OCI-M2 (cell line): ENCODE results near the gene SMAGP.
"Not testable (repeated sequence)": the region's sequence is repeated elsewhere in the genome, so short reads cannot be mapped to it uniquely, and the experiment has no call there.

ENCODE experiments used
- DNase-seq: peaks from one replicate; lab custom pipeline; 2025; ENCODE audit not compliant: unreplicated experiment; lab: John Stamatoyannopoulos, UW

The SMAGP gene

DNA sequence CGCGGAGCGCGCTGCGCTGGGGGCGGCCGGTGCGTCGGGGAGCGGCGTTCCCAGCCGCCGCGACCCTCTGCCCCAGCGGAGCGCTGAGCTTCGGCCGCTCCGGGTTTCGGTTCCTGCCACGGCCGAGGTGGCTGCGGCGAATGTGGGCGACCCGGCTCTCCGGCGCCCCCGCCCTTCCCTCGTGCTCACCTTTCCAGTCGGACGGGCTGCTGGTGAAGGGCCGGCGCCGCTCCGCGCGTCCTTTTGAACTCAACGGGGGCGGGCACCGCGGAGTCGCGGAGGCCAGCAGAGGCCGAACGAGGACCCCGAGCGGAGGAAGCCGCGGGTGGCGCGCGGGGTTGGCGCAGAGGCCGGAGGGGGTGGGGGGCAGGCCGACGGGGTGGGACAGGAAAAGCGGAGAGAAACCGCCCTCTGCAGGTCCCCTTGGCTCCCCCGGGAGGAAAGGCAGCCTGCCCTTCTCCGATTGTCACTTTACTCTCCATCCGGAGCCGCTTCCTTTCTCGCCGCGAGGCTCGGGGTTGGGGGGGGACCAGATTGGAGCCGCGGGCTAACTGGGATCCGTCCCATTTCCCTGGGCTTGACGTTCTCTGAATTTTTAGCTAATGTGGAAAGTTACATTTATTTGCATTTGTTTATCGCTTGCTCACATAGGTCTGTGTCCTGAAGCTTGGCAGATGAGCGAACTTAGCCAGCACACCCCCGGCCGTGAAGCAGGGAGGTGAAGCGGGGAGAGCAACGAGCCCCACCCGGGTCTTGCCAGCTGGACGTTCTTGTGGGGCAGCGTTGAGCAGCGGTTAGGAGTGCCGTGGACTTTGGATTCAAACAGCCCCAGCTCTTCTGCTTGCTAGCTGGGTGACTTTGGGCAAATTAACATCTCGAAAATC, at the start of gene SMAGP:
Gene SMAGP (minus strand): TSS at position 349 of the 884 bp plus-strand sequence. CDS start 1,137 bp downstream, outside the sequence.
- no peak for DNase-seq

DNA sequence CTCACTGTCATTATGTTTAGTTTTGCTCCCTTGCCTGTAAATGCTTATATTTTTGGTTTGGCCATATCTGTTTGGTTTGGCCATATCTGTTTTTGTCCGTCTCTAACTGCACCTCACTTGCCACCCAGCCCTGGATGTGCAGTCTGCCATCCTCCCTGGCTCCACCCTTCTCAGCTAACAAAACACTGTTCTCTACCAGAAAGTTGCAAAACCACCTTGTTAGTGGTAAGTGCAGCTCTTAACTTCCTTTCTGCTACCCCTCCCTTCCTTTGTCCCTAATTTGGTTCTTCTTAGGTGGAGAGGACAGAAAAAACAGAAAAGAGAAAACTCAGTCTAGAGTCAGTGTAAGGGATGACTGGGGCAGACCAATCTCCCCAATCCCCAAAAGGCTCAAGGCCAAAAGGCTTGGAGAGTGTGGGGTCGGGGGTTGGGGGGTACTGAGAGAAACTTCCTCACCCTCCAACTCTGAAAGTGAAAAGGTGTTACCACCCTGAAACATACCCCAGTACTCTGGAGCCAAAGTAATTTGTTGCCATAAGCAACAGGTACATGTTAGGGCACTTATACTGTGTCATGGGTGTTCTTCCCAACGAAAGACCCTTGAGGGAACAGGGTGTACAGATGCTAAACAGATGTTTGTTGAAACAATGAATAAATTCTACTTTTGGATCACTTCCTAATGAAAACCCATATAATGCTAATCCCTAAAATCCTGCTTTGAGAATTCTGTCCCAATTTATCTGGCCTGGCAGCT, 48.8 kb upstream of the SMAGP start:
- DNase-seq = no peak

DNA sequence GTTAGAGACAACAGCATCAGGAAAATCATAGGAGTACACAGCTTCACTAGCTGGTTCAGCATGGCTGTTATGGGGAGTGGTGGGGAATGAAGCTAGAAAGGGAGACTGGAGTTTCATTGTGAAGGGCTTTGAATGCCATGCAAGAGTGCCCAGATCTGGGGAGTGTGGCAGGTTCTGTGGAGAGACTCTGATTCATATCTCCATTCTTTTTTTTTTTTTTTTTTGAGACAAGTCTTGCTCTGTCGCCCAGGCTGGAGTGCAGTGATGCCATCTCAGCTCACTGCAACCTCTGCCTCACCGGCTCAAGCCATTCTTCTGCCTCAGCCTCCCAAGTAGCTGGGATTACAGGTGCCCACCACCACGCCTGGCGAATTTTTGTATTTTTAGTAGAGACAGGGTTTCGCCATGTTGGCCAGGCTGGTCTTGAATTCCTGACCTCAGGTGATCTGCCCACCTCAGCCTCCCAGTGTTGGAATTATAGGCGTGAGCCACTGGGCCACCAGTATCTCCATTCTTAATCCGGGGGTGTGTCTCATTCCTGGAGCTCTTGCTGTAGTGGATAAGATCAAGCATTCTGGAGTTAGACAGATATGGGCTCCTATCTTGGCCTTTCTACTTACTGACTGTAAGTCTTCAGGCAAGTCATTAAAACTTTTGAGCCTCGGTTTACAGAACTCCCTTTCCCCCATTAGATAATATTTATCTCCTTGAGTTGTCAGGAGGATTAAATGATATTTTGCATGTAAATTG, 48.0 kb upstream of the SMAGP start:
- not testable (repeated sequence) for DNase-seq

- no peak for DNase-seq
Observed at GRCh38 chr12:51311389-51311788, 41.2 kb upstream of the SMAGP start.

DNA sequence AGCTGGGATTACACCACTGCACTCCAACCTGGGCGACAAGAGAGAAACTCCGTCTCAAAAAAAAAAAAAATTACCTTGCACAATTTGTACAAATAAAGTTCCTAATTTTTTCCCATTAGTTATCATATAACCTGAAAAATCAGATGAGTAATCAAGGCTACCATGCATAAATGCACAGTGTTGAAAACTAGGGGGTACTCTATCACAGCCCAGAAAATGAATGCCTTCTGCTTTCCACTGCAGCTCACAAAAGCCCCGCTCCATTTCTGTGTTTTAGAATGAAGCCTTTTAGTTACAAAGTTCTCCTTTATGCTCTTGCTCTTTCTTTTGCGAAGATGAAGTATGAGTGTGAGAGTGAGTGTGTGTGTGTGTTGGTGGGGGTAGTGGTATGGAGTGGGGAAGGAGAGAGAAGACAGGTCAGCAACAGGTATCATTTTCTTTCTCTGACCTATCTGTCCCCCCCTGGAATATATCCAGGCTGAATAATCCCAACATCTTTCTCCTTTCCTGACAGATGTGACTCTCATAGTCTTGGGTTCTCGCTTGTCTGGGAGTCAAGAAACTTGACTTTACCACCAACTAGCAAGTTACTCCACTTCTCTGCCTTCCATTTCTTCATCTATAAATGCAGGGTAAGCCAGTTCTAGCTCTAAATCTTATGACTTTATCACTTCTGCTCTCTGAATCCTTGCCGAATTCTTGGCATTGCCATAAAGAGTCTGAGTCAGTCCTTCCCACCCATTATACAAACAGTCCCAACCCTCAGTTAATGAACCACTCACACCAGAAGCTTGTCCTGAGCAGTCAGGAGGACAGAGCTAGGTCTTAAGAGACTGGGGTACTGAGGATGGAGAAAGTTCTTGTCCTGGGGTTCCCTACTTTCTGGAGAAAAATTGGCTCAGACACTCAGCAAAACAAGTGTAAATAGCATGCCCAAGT, 37.7 kb upstream of the SMAGP start:
- DNase-seq = no peak

GRCh38 chr12:51306507-51306906, 36.3 kb upstream of the SMAGP start:
- DNase-seq = no peak

DNA sequence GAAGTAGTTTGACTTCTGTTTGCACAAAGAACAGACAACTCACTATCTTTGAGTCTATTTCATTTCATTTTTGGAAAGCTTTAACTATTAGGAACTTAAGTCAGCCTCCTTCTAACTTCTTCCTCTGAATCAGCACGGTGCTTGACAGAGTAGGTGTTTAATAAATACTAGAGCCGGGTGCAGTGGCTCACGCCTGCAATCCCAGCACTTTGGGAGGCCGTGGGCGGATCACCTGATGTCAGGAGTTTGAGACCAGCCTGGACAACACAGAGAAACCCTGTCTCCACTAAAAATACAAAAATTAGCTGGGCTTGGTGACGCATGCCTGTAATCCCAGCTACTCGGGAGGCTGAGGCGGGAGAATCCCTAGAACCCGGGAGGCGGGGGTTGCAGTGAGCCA, 30.6 kb upstream of the SMAGP start:
- DNase-seq = not testable (repeated sequence)

GRCh38 chr12:51295651-51296050, 25.4 kb upstream of the SMAGP start:
- no peak for DNase-seq

- not testable (repeated sequence) for DNase-seq
Observed at GRCh38 chr12:51294097-51294496, 23.9 kb upstream of the SMAGP start.

- no peak for DNase-seq
Observed at GRCh38 chr12:51293696-51294095, 23.5 kb upstream of the SMAGP start.

DNA sequence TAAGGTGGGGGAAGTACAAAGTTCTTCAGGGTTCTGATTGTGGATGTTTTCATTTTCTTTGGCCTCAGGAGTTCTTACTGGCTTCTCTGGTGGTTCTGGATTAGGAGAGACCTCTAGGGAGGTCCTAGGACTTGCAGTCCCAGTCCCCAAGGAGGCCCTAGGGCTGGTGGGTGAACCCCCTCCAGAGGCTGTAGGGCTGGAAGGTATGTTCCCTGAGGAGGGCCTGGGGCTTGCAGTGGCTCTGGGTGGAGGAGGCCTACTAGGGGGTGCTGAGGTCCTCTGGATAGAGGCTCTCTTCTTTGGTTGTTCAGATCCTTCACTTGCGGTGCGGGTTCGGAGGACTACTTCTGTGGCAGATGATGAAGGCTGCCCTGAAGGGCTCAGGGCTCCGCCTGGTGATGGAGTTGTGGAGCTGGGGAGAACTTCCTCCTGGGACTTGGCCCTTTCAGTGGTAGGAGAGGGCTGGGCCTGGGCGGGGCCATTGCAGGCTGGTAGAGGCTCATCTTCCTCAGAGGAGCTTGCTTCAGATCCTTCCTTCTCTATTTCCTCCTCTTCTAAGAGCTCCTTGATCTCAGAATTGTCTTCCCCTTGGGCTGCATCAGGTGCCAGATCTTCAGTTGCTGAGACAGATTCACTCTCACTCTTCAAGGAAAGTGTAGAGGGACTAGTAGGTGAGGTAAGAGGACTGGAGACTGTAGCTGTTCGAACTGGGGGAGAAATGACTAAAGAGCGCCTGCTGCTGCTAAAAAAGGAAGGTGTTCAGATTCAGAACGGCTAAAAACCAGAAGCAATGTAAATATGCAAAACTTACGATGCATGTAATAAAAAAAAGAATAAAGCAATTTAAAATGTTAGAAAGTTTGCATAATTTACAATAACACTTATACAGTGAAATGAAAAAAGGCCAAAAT, 21.6 kb upstream of the SMAGP start:
- not testable (repeated sequence) for DNase-seq

DNA sequence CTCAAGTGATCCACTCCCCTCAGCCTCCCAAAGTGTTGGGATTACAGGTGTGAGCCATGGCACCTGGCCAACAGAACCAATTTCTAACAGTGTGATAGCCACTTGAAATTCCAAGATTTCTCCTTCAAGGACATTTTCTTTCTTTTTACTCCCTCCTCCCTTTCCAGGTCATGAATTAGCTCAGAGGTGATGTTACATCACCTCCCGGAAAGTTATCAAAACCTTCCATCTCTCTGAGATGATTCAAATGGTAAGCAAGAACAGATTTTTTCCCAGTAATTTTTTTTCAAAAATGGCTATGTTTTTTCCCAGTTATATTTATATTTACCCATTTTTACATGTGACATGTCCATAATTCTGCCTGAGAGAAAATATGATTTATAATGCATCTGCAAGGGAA, 15.6 kb upstream of the SMAGP start:
- no peak for DNase-seq

DNA sequence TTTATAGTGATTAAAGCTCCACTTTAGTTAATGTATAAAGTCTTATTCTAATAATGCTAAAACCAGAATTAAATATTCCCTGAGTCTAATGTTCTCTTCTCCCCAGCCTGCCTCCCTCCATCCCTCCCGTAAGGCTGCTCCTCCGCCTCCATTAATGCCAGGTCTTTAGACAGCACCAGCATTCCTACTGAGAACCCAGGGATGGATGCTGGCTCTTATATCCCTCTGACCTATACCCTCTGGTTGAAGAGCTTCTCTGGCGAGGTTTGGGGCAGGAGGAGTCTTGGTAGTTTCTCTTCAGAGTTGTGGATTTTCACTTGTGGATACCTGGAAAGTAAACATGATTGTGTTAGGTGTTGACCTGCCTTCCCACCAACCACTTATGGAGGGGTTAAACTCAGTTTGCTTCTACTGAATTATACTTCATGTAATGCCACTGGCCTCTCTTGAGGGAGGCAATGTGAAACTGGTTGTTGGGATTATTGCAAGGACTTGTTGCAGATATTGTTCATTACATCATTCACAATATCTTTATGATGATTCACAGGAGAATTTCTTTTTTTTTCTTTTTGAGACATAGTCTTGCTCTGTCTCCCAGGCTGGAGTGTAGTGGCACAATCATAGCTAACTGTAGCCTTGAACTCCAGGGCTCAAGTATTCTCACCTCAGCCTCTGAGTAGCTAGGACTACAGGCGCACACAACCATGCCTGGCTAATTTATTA, 11.1 kb upstream of the SMAGP start:
- no peak for DNase-seq

GRCh38 chr12:51275088-51275487, 4.9 kb upstream of the SMAGP start:
- no peak for DNase-seq

- DNase-seq = not testable (repeated sequence)
Observed at GRCh38 chr12:51272810-51273209, 2.6 kb upstream of the SMAGP start.

- DNase-seq = no peak
Observed at GRCh38 chr12:51270951-51271518, 820 bp upstream of the SMAGP start.

DNA sequence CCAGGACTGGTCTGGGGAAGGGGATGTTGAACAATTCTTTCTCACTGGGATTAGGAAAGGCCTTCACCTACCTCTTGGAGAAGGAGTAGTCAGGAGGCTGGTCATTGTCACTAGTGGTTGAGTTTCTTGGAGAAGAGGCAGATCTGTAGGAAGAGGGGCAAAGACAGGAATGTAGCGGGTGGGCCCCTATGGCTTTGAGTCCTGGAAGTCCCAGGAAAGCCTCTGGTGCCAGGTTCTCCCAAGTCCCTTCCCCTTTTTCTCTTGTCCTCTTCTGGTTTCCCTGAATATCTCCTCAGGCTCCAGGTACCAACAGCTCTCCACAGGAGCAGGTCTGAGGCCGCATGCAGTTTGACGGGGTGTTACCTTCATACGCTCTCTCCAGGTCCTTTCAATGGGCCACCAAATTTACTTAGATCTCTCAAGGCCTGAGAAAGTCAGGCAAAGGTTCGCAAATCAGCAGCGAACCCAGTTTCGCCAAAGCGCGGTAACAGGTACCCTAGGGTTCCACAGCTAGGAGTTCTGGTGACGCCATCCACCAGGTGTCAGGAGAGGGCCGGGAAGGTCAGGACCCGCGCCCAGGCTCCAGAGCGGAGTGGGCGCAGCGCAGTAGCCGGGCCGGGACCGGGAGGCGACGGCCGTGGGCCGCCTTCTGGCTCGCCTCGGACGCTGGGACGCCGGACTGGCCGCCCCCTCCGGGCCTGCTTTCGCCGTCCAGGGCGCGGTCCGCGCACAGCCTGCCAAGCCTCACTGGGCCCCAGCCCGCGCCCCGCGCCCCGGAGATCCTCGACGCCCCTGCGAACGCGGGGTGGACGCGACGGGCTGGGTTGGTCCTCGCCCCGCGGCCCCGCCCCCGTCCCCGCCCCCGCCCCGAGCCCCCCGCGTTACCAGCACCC, 795 bp downstream of the SMAGP start:
- no peak for DNase-seq
